Measurements from ENCODE around the gene C2orf72. TPM values are rescaled to one million over a fixed set of nuclear protein-coding genes. Genes with fewer than 3 reads are reported as not detected.

The C2orf72 gene
- total and polyA plus RNA-seq, 2 of the 13 experiments (the other 11 are each of a cell fraction or from before 2014, with no cell fraction given), result 147 to 203 TPM

DNA sequence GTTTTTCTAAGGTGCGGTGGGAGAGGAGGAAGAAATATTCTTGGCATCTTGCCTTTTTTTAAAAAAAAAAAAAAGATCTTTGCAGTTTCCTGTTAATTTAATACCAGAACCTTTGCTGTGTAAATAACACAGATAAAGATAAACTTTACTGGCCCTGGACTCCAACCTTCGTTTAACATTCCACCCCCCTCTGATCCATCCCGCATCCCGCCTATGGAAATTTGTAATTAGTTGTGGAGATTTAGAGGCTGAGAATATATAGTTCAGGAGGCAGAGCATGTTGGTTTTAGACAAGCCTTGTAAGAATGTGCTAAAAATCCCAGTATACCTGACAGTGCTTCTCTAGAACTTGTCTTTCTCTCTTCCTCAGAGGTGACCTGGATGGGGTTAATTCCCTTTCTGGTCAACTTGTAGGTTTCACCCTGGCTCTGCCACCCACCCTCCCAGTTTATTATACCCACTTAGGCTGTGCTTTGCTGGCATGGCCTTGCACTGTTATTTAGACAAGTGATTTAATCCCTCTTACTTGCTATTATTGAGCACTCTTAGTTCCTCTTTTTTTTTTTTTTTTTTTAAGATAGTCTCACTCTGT, 2.9 kb upstream of the C2orf72 start (continued):
- peak; percentile 87 for TF ChIP-seq HNF4G (IDR thresholded peaks at IDR 0.05; ENCODE audit: borderline replicate concordance, low read depth, low read length)
- TF ChIP-seq HNF4G (CRISPR knock-in tag; IDR thresholded peaks at IDR 0.05; ENCODE audit: borderline replicate concordance, low read depth), result peak; percentile 20; the same call in 1 of the 2 replicates
- no peak for TF ChIP-seq ZNF296 (CRISPR knock-in tag; conservative IDR thresholded peaks at IDR 0.05)
- TF ChIP-seq REL (CRISPR knock-in tag; conservative IDR thresholded peaks at IDR 0.05), result no peak
- TF ChIP-seq ZNF572 (CRISPR knock-in tag; IDR thresholded peaks at IDR 0.05), result no peak
- no peak for TF ChIP-seq GATAD1 (CRISPR knock-in tag; IDR thresholded peaks at IDR 0.05)
- TF ChIP-seq, protein P1, sequence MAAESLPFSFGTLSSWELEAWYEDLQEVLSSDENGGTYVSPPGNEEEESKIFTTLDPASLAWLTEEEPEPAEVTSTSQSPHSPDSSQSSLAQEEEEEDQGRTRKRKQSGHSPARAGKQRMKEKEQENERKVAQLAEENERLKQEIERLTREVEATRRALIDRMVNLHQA (CRISPR knock-in tag; IDR thresholded peaks at IDR 0.05), result no peak; the same call in 1 of the 2 replicates
- peak; percentile 80; the same call in 1 of the 2 replicates for TF ChIP-seq ISL2 (CRISPR knock-in tag; IDR thresholded peaks at IDR 0.05)
- no peak for TF ChIP-seq ZNF496 (CRISPR knock-in tag; IDR thresholded peaks at IDR 0.05; ENCODE audit: insufficient replicate concordance)
- TF ChIP-seq, protein P2, sequence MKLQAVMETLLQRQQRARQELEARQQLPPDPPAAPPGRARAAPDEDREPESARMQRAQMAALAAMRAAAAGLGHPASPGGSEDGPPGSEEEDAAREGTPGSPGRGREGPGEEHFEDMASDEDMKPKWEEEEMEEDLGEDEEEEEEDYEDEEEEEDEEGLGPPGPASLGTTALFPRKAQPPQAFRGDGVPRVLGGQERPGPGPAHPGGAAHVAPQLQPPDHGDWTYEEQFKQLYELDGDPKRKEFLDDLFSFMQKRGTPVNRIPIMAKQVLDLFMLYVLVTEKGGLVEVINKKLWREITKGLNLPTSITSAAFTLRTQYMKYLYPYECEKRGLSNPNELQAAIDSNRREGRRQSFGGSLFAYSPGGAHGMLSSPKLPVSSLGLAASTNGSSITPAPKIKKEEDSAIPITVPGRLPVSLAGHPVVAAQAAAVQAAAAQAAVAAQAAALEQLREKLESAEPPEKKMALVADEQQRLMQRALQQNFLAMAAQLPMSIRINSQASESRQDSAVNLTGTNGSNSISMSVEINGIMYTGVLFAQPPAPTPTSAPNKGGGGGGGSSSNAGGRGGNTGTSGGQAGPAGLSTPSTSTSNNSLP (IDR thresholded peaks at IDR 0.05; ENCODE audit: low read depth, low read length), result peak; percentile 96
- TF ChIP-seq ZBTB7B (CRISPR knock-in tag; IDR thresholded peaks at IDR 0.05), result no peak
- TF ChIP-seq ZNF629 (CRISPR knock-in tag; conservative IDR thresholded peaks at IDR 0.05), result no peak
- TF ChIP-seq KLF12 (CRISPR knock-in tag; IDR thresholded peaks at IDR 0.05; ENCODE audit: borderline replicate concordance), result no peak
- 0 out of 2 replicates have a peak, but pooled peaks have one; percentile 9 for TF ChIP-seq ZMAT3 (CRISPR knock-in tag; conservative IDR thresholded peaks at IDR 0.05)
- TF ChIP-seq HNF4A (CRISPR knock-in tag; IDR thresholded peaks at IDR 0.05), result peak; percentile 80
- TF ChIP-seq MAFK (conservative IDR thresholded peaks at IDR 0.05 in 1 of 2, IDR thresholded peaks at IDR 0.05 in 1 of 2; ENCODE audit: low read length in 2 of 2), result no peak
- no peak for TF ChIP-seq SALL2 (CRISPR knock-in tag; IDR thresholded peaks at IDR 0.05)
- TF ChIP-seq MAZ (IDR thresholded peaks at IDR 0.05; ENCODE audit: borderline replicate concordance, low read depth, low read length), result no peak
- TF ChIP-seq MAZ (CRISPR knock-in tag; IDR thresholded peaks at IDR 0.05; ENCODE audit: low read depth), result no peak
- no peak for TF ChIP-seq ZBTB1 (CRISPR knock-in tag; IDR thresholded peaks at IDR 0.05; ENCODE audit: borderline replicate concordance)
- TF ChIP-seq, protein P3, sequence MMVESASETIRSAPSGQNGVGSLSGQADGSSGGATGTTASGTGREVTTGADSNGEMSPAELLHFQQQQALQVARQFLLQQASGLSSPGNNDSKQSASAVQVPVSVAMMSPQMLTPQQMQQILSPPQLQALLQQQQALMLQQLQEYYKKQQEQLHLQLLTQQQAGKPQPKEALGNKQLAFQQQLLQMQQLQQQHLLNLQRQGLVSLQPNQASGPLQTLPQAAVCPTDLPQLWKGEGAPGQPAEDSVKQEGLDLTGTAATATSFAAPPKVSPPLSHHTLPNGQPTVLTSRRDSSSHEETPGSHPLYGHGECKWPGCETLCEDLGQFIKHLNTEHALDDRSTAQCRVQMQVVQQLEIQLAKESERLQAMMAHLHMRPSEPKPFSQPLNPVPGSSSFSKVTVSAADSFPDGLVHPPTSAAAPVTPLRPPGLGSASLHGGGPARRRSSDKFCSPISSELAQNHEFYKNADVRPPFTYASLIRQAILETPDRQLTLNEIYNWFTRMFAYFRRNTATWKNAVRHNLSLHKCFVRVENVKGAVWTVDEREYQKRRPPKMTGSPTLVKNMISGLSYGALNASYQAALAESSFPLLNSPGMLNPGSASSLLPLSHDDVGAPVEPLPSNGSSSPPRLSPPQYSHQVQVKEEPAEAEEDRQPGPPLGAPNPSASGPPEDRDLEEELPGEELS (CRISPR knock-in tag; IDR thresholded peaks at IDR 0.05), result peak; percentile 42
- TF ChIP-seq ZNF563 (CRISPR knock-in tag; IDR thresholded peaks at IDR 0.05), result no peak
- TF ChIP-seq, protein P4, sequence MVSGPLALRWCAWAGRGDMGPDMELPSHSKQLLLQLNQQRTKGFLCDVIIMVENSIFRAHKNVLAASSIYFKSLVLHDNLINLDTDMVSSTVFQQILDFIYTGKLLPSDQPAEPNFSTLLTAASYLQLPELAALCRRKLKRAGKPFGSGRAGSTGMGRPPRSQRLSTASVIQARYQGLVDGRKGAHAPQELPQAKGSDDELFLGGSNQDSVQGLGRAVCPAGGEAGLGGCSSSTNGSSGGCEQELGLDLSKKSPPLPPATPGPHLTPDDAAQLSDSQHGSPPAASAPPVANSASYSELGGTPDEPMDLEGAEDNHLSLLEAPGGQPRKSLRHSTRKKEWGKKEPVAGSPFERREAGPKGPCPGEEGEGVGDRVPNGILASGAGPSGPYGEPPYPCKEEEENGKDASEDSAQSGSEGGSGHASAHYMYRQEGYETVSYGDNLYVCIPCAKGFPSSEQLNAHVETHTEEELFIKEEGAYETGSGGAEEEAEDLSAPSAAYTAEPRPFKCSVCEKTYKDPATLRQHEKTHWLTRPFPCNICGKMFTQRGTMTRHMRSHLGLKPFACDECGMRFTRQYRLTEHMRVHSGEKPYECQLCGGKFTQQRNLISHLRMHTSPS (CRISPR knock-in tag; IDR thresholded peaks at IDR 0.05; ENCODE audit: low read depth), result peak; percentile 20; the same call in 1 of the 2 replicates
- no peak for TF ChIP-seq SKI (IDR thresholded peaks at IDR 0.05; ENCODE audit: partially characterized antibody)
- TF ChIP-seq AGO2 (optimal IDR thresholded peaks at IDR 0.05; ENCODE audit: low read depth, low read length), result no peak
- TF ChIP-seq NCOR1 (IDR thresholded peaks at IDR 0.05; ENCODE audit: borderline replicate concordance, low read length), result peak; percentile 49; the same call in 1 of the 2 replicates

Data from HepG2 (cell line).